Activated naive CD8-positive, alpha-beta T cell treated with anti-CD3 and anti-CD28 coated beads, Interleukin-2, amount 50 U/mL, for 24 hours (primary cell): ENCODE results near the gene HTATIP2.
A peak's percentile ranks its signal among the peaks of the same experiment; 100 is the strongest.

ENCODE experiments used
- ATAC-seq: fragments of 150-1000 bp; cut with Tn5 transposase; one replicate; pipeline ENCODE4 v1.10.0; 2021
- DNase-seq: peaks from one replicate; pipeline ENCODE4 v3.0.0; 2021
- H3K27ac Mint-ChIP-seq: one replicate; pipeline ENCODE4 v1.8.0; 2021; ENCODE audit warnings: mild to moderate bottlenecking, mixed read lengths
- H3K27me3 Mint-ChIP-seq: one replicate; pipeline ENCODE4 v1.8.0; 2021; ENCODE audit warnings: mixed read lengths
- H3K36me3 Mint-ChIP-seq: one replicate; pipeline ENCODE4 v1.8.0; 2021; ENCODE audit warnings: low read depth, mixed read lengths
- H3K4me1 Mint-ChIP-seq: one replicate; pipeline ENCODE4 v1.8.0; 2021; ENCODE audit warnings: mixed read lengths
- H3K4me3 Mint-ChIP-seq: one replicate; pipeline ENCODE4 v1.8.0; 2021; ENCODE audit warnings: mild to moderate bottlenecking, moderate library complexity, mixed read lengths
- H3K9me3 Mint-ChIP-seq: one replicate; pipeline ENCODE4 v1.8.0; 2021; ENCODE audit warnings: mixed read lengths

The HTATIP2 gene

DNA sequence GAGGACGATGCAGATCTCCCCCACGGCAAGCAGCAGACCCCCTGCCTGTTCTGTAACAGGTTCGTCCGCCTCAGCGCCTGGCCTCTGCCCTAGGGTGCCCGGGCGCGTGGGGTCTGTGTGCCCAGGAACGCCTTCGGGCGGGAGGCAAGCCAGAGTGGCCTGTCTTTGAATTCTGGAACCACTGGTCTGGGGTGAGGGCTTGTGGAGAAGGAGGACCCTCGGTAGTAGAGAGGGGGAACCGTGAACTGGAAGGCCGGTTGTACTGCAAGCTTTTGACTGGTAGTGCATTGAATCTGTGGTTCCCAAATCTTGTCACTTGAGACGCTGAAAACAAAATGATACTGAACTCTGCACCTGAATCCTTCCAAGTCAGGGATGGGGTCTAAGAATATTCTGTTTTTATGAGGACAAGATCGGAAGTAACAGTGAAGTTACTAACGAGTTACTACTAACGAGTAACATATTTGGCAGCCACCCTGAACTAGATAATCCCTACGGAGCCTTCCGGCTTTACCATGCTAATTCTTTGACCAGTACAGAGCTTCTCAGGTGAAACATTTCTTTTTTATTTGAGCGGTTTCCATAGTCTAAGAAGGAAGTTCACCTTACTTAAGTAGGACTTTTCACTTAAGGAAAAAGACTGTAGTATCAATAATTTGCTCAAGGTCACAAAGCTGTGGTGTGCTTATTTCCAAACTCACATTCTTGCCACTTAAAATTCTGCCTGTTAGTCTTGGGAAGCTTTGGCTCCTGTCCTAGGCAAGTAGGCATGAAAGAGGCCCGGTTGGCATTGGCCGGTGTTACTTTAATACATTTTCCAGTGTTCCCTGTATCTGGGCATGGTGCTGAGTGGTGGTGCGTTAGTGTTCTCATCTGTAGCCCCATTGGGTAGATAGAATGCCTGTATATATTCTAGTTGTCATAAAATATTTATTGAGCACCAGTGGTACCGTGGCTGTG, 24.9 kb downstream of the HTATIP2 start:
- ATAC-seq (peak; percentile 4), DNase-seq (no peak)
- Mint-ChIP-seq H3K4me1 (peaks cover 46% of the 10 kb centered on the region), H3K36me3 (peaks cover 37% of the 10 kb centered on the region), H3K4me3 (peak overlapping the region; percentile 94), H3K27ac (peak overlapping the region; percentile 96), H3K9me3 (no peaks in the 10 kb centered on the region), H3K27me3 (no peaks in the 10 kb centered on the region)

DNA sequence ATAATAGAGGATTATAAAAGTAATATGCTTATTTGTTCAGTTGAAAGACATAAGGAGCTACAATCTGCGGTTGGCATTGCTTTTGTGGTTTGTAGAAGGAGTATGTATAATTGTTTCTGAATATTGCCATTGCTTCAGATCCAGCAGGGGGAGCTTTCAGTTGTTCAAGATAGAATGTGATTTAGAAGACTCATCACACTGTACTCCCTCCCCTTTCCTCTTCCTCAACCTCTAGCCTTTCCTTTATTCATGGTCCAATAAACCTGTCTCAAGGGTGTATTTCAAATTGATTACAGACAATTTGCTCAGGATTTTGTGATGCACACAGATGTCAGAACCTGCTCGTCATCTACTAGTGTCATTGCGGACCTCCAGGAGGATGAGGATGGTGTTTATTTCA, 33.8 kb downstream of the HTATIP2 start:
- Mint-ChIP-seq H3K4me3 (no peak overlapping the region), H3K9me3 (no peaks in the 10 kb centered on the region), H3K27ac (no peak overlapping the region), H3K36me3 (peaks cover 59% of the 10 kb centered on the region), H3K4me1 (peaks cover 22% of the 10 kb centered on the region), H3K27me3 (no peaks in the 10 kb centered on the region)
- ATAC-seq (peak; percentile 81), DNase-seq (no peak)

DNA sequence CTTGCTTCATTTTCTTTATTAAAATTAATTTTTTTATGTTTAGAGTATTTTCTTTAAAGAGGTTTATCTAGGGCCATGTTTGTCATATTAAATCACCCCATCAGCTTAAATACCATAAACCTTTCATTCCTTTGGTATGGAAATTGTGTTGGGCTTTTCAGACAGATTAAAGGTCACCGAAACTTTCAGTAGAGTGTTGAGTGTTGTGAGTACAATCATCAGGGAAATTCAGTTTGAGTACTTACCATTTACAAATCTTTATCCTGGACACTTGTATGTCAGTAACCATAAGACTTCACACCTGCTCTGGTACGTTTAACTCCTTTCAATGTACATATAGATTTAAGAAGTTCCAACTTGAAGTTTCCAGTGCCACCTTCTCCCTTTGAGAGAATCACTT, 36.0 kb downstream of the HTATIP2 start:
- Mint-ChIP-seq H3K4me3 (no peak overlapping the region), H3K36me3 (peaks cover 63% of the 10 kb centered on the region), H3K27ac (no peak overlapping the region), H3K9me3 (no peaks in the 10 kb centered on the region), H3K4me1 (peaks cover 14% of the 10 kb centered on the region), H3K27me3 (no peaks in the 10 kb centered on the region)
- DNase-seq (no peak), ATAC-seq (peak; percentile 57)

DNA sequence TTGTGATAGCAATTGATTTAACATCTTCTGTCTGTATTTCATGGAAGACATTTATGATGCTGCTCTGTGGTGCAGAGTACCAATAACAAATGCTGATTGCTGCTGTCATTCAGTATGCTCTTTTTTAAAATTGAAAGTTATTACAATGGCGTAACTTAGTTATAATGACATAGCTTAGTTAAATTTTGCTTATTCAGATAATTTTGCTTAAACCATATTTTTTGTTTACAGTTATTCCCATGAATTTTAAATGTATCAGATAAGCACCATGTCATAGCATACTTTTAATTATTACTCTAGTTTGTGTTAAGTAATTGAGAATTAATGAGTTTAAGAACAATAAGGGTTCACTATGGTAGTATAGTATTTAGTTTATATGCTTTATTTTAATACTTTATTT, 39.5 kb downstream of the HTATIP2 start:
- Mint-ChIP-seq H3K4me3 (no peak overlapping the region), H3K27ac (no peak overlapping the region), H3K4me1 (peaks cover 9% of the 10 kb centered on the region), H3K9me3 (no peaks in the 10 kb centered on the region), H3K27me3 (no peaks in the 10 kb centered on the region), H3K36me3 (peaks cover 64% of the 10 kb centered on the region)
- ATAC-seq (no peak), DNase-seq (no peak)

DNA sequence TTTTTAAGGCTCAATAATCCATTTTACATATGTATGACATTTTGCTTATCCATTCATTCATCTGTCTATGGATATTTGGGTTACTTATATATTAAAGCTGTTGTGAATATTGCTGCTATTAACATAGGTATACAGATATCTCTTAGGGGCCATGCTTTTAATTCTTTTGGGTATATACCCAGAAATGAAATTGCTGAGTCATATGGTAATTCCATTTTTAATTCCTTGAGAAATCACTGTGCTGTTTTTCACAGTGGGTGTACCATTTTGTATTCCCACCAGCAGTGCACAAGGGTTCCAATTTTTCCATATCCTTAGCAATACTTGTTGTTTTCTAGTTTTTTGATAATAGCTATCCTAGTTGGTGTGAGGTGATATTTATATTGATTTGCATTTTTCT, 43.0 kb downstream of the HTATIP2 start:
- H3K4me1 Mint-ChIP-seq, result no peaks in the 10 kb centered on the region
- H3K4me3 Mint-ChIP-seq, result no peak overlapping the region
- DNase-seq, result no peak
- H3K36me3 Mint-ChIP-seq, result peaks cover 62% of the 10 kb centered on the region
- no peak overlapping the region for H3K27ac Mint-ChIP-seq
- H3K27me3 Mint-ChIP-seq, result no peaks in the 10 kb centered on the region
- no peak for ATAC-seq
- no peaks in the 10 kb centered on the region for H3K9me3 Mint-ChIP-seq

DNA sequence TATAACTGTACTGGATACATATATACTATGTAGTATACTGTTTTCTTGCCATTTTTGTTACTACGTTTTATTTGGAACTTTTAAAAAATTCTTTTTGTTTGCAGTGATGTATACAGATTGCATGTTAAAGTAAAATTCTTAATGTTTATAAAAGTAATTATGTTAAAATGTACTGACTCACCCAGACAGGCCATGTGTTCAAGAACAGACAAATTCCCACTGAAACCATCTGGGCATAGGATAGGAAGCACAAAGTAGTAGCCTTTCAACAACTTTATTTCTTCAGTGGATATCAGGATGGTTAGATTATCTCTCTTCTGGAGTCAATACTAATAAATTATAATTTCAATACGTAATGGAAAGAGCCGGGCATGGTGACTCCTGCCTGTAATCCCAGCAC, 43.8 kb downstream of the HTATIP2 start:
- Mint-ChIP-seq H3K36me3 (peaks cover 64% of the 10 kb centered on the region), H3K27ac (no peak overlapping the region), H3K4me1 (no peaks in the 10 kb centered on the region), H3K9me3 (no peaks in the 10 kb centered on the region), H3K4me3 (no peak overlapping the region), H3K27me3 (no peaks in the 10 kb centered on the region)
- no peak for ATAC-seq
- no peak for DNase-seq

DNA sequence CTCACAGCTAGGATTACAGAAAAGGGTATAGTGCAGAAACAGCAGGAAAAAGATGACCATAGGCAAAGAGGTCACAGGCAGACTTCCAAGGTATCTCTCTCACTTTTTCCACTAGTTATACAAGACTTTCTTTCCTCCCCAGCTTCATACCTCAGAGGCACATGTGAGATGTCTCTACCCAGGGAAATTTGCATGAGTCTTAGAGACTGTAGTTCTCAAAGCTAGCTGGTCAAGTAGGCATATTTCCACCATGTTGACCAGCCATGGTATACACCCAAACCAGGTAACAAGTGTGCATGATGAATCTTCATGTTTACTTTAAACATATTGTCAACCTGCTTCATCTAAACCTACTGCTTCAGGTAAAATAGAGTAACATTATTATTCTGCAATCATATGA, 51.9 kb downstream of the HTATIP2 start:
- H3K9me3 Mint-ChIP-seq, result no peaks in the 10 kb centered on the region
- H3K27me3 Mint-ChIP-seq, result no peaks in the 10 kb centered on the region
- peak; percentile 89 for ATAC-seq
- peaks cover 22% of the 10 kb centered on the region for H3K4me1 Mint-ChIP-seq
- no peak overlapping the region for H3K4me3 Mint-ChIP-seq
- peaks cover 70% of the 10 kb centered on the region for H3K36me3 Mint-ChIP-seq
- peak overlapping the region; percentile 31 for H3K27ac Mint-ChIP-seq
- DNase-seq, result no peak

DNA sequence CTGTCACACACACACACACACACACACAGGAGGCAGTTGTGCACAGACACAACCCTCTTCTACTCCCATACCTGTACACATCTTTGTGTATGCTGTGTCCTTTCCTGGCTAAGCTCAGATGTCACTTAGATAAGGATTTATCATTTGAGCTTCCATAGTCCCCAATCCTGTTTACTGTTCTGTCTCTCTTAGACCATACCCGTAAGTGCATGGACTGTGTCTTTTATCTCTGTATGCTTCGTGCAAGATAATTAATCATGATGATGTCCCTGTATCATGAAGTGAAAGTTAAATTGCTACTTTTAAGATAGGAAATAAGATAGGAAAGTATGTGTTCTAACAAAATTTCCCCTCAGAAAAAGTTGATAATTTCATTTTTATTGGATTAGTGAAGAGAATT, 54.3 kb downstream of the HTATIP2 start:
- Mint-ChIP-seq H3K9me3 (no peaks in the 10 kb centered on the region), H3K27me3 (no peaks in the 10 kb centered on the region), H3K27ac (no peak overlapping the region), H3K4me3 (no peak overlapping the region), H3K4me1 (peaks cover 27% of the 10 kb centered on the region), H3K36me3 (peaks cover 64% of the 10 kb centered on the region)
- DNase-seq, result no peak
- ATAC-seq, result no peak

DNA sequence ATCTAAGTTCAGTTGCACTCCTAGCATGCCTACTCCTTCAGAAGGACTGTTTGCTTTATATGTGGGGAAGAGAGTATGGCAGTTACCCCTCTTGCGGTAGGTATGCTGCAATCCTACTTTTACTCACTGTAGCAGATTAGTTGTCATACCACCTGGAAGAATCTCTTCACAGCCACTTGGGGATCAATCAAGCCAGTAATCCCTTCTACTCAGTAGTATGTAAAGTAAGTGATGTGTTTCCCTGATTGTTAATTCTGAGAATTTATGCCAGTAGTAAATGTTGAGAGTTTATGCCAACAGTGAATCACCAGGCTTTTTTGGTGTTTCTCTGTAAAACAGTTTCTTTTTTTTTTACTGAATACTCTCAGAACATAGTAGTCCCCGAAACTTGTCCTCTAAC, 58.4 kb downstream of the HTATIP2 start:
- H3K9me3 Mint-ChIP-seq, result no peaks in the 10 kb centered on the region
- H3K36me3 Mint-ChIP-seq, result peaks cover 59% of the 10 kb centered on the region
- H3K27ac Mint-ChIP-seq, result peak overlapping the region; percentile 16
- peaks cover 8% of the 10 kb centered on the region for H3K4me1 Mint-ChIP-seq
- no peaks in the 10 kb centered on the region for H3K27me3 Mint-ChIP-seq
- ATAC-seq (peak; percentile 54), DNase-seq (no peak)
- no peak overlapping the region for H3K4me3 Mint-ChIP-seq

DNA sequence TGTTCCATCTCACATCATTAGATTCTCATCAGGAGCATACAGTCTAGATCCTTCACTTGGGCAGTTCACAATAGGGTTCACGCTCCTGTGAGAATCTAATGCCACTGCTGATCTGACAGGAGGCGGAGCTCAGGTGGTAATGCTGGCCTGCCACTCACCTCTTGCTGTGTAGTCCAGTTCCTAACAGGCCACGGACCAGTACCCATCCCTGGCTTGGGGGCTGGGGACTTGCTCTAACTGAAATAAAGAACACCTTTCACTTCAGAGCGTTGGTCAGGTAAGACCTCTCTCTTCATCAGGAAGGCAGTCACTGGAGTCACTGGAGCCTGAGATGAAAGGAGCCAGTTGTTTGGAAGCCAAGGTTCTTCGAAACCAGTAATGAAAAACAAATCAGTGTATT, 65.7 kb downstream of the HTATIP2 start:
- Mint-ChIP-seq H3K4me3 (no peak overlapping the region), H3K36me3 (peaks cover 41% of the 10 kb centered on the region), H3K9me3 (no peaks in the 10 kb centered on the region), H3K4me1 (no peaks in the 10 kb centered on the region), H3K27ac (no peak overlapping the region), H3K27me3 (no peaks in the 10 kb centered on the region)
- no peak for DNase-seq
- ATAC-seq, result no peak
